GM12878 (cell line): ENCODE data around the gene CSN1S1. TPM values are rescaled to one million over a fixed set of nuclear protein-coding genes. Genes with fewer than 3 reads are reported as not detected.

Source experiments
- ATAC-seq: fragments of 200-7000 bp; cut with Tn5 transposase; 3 replicates; pipeline ENCODE4 v1.9.1; 2020; ENCODE audit warnings: mild to moderate bottlenecking, moderate library complexity
- BruUV-seq: library from RNA; stranded (reverse); fragments of 400-500 nt; replicated peaks from 2 replicates; lab custom pipeline; 2021; lab: Mats Ljungman, UMichigan
- CTCF ChIA-PET: fragments of 300-600 bp; sonication (Branson Sonifier 250); formaldehyde crosslinking; extraction: SDS; loops from one replicate; lab custom pipeline; 2021; ENCODE audit warnings: inconsistent platforms; lab: Yijun Ruan, JAX
- POLR2A ChIA-PET: fragments of 350-600 bp; formaldehyde crosslinking; extraction: SDS; loops from one replicate; lab custom pipeline; 2021; ENCODE audit warnings: inconsistent platforms; lab: Charles Lee
- RAD21 ChIA-PET: fragments of 300-600 bp; sonication (Branson Sonifier 250); formaldehyde crosslinking; loops from one replicate; lab custom pipeline; 2023; ENCODE audit warnings: antibody characterized with exemption; ENCODE audit not compliant: unreplicated experiment; lab: Charles Lee
- SMC1A ChIA-PET: fragments of 300-600 bp; sonication (Branson Sonifier 250); formaldehyde crosslinking; loops from one replicate; lab custom pipeline; 2023; ENCODE audit not compliant: unreplicated experiment, uncharacterized antibody; lab: Charles Lee
- DNase-seq: peaks from one replicate; pipeline ENCODE4 v3.0.0-alpha.2; 2011; ENCODE audit warnings: low read depth, low spot score
- FAIRE-seq: peaks from 3 replicates; lab custom pipeline; 2011; peaks lifted over from hg19 to GRCh38; lab: Jason Lieb, UNC
- H2AFZ ChIP-seq: 2 replicates; pipeline ENCODE4 v1.6.0; 2011; ENCODE audit warnings: low read depth, low read length, control low read depth; ENCODE audit not compliant: control insufficient read depth
- H3K27ac ChIP-seq: 2 replicates; pipeline ENCODE4 v1.5.1; 2011; ENCODE audit warnings: control low read depth; ENCODE audit not compliant: control insufficient read depth, insufficient read depth
- H3K27me3 ChIP-seq, 2 experiments: replicated peaks in 1 of 2; 2 replicates each; pipeline versions ENCODE4 v1.6.0 to v1.6.1; 2011; ENCODE audit warnings: low read length in 1 of 2; ENCODE audit not compliant: control insufficient read depth in 2 of 2, insufficient read depth in 2 of 2
- H3K36me3 ChIP-seq, 2 experiments: 2 replicates each; pipeline ENCODE4 v1.5.1; 2011; ENCODE audit warnings: low read length in 1 of 2; ENCODE audit not compliant: control insufficient read depth in 2 of 2, insufficient read depth in 2 of 2
- H3K4me1 ChIP-seq: 2 replicates; pipeline ENCODE4 v1.6.1; 2011; ENCODE audit warnings: mild to moderate bottlenecking, low read length, moderate library complexity, mixed read lengths; ENCODE audit not compliant: control insufficient read depth, insufficient read depth
- H3K4me2 ChIP-seq: 2 replicates; pipeline ENCODE4 v1.6.0; 2011; ENCODE audit warnings: control low read depth; ENCODE audit not compliant: control insufficient read depth, insufficient read depth
- H3K4me3 ChIP-seq: fragments of 200-600 bp; sonication (generic); 2 replicates; pipeline ENCODE4 v1.5.1; 2016
- H3K79me2 ChIP-seq: 2 replicates; pipeline ENCODE4 v1.6.0; 2011; ENCODE audit warnings: low read length; ENCODE audit not compliant: control insufficient read depth, insufficient read depth
- H3K9ac ChIP-seq: 2 replicates; pipeline ENCODE4 v1.8.0; 2011; ENCODE audit warnings: low read length, control low read depth, mixed read lengths; ENCODE audit not compliant: control insufficient read depth, insufficient read depth
- H3K9me3 ChIP-seq: replicated peaks from 3 replicates; pipeline ENCODE4 v1.5.1; 2011; ENCODE audit warnings: mild to moderate bottlenecking, low read length; ENCODE audit not compliant: control insufficient read depth, insufficient read depth
- H4K20me1 ChIP-seq: 2 replicates; pipeline ENCODE4 v1.6.0; 2011; ENCODE audit not compliant: control insufficient read depth, insufficient read depth
- BCL11A ChIP-seq: IDR thresholded peaks from 2 replicates; pipeline ENCODE4 v1.6.1; 2011; ENCODE audit warnings: low read depth, low read length
- CEBPB ChIP-seq, 2 experiments: fragments of 150-350 bp in 1 of 2; IDR thresholded peaks; 2 replicates each; pipeline ENCODE4 v1.6.1; 2012 to 2014; ENCODE audit warnings: low read depth in 2 of 2, low read length in 2 of 2, borderline replicate concordance in 1 of 2, inconsistent platforms in 1 of 2
- CREM ChIP-seq: IDR thresholded peaks from 2 replicates; pipeline ENCODE4 v1.6.1; 2014; ENCODE audit warnings: antibody characterized with exemption, low read depth
- GABPA ChIP-seq: IDR thresholded peaks from 2 replicates; pipeline ENCODE4 v1.6.1; 2014; ENCODE audit warnings: antibody characterized with exemption, low read depth, mild to moderate bottlenecking, inconsistent platforms
- IKZF1 ChIP-seq: fragments of 450-650 bp; conservative IDR thresholded peaks from 2 replicates; pipeline ENCODE4 v1.6.1; 2017; ENCODE audit warnings: antibody characterized with exemption, mild to moderate bottlenecking
- NFIC ChIP-seq: IDR thresholded peaks from 2 replicates; pipeline ENCODE4 v1.6.1; 2012; ENCODE audit warnings: low read depth, mild to moderate bottlenecking, inconsistent platforms, low read length, moderate library complexity
- RAD51 ChIP-seq: fragments of 450-650 bp; IDR thresholded peaks from 2 replicates; pipeline ENCODE4 v1.6.1; 2016; ENCODE audit warnings: moderate library complexity, mild to moderate bottlenecking, inconsistent platforms
- SP1 ChIP-seq: IDR thresholded peaks from one replicate; pipeline ENCODE4 v1.6.1; 2011; ENCODE audit warnings: low read depth, low read length
- SUPT20H ChIP-seq: IDR thresholded peaks from 2 replicates; pipeline ENCODE4 v1.6.1; 2011; ENCODE audit warnings: low read depth, mild to moderate bottlenecking, low read length, moderate library complexity, borderline replicate concordance; ENCODE audit not compliant: control insufficient read depth
- TARDBP ChIP-seq: IDR thresholded peaks from 2 replicates; pipeline ENCODE4 v1.6.1; 2016; ENCODE audit warnings: borderline replicate concordance
- ZZZ3 ChIP-seq: IDR thresholded peaks from 2 replicates; pipeline ENCODE4 v1.6.1; 2011; ENCODE audit warnings: low read depth; ENCODE audit not compliant: control insufficient read depth, insufficient read length
- WGBS: methylation state at CpG from one replicate; pipeline ENCODE4 v1.1.6; 2016; ENCODE audit warnings: low lambda C conversion rate; ENCODE audit not compliant: insufficient replicate concordance, insufficient coverage; ENCODE audit errors: missing lambda C conversion rate; 5-methylcytosine and 5-hydroxymethylcytosine counted together
- in situ Hi-C: fragments of 300-500 bp; cut with MboI; formaldehyde crosslinking; loops from 9 replicates; pipeline ENCODE4 v1.14.3; 2018; ENCODE audit warnings: mixed read lengths
- intact Hi-C: fragments of 100-400 bp; cut with micrococcal nuclease; formaldehyde crosslinking; loops from one replicate; pipeline ENCODE4 v1.14.2; 2022; ENCODE audit not compliant: unreplicated experiment
- polyA plus RNA-seq, 11 experiments: library from polyadenylated mRNA; depleted of rRNA in 4 of 11; unstranded in 6 of 11; stranded (reverse) in 5 of 11; fragments of >200 nt; fragmentation: Nextera tagmentation in 4 of 11; fragmentation: Illumina TruSeq in 1 of 11; extraction: Ambion mirVana in 4 of 11; extraction: Trizol in 1 of 11; gene quantifications; 1 replicate in 1 of 11; 2 replicates in 10 of 11; pipeline versions ENCODE4 v1.2.1 to v1.2.3, GENCODE V29; 2011 to 2016; ENCODE audit warnings: inconsistent platforms in 2 of 11, missing spikeins in 2 of 11, low read depth in 1 of 11
- total RNA-seq, 4 experiments: library from RNA; depleted of rRNA in 3 of 4; stranded (reverse); fragments of >200 nt in 3 of 4; fragmentation: Illumina TruSeq in 1 of 4; extraction: Trizol in 1 of 4; gene quantifications; 2 replicates each; pipeline versions ENCODE4 v1.2.1 to v1.2.3, GENCODE V29; 2013 to 2021
- TF ChIP-seq, protein P1 (sequence below): fragments of 450-650 bp; IDR thresholded peaks from 2 replicates; pipeline ENCODE4 v1.6.1; 2017; ENCODE audit warnings: mild to moderate bottlenecking, moderate library complexity

Gene CSN1S1
- total and polyA plus RNA-seq, 10 of the 15 experiments (the other 5 are each of a cell fraction or from before 2014, with no cell fraction given): not detected

DNA sequence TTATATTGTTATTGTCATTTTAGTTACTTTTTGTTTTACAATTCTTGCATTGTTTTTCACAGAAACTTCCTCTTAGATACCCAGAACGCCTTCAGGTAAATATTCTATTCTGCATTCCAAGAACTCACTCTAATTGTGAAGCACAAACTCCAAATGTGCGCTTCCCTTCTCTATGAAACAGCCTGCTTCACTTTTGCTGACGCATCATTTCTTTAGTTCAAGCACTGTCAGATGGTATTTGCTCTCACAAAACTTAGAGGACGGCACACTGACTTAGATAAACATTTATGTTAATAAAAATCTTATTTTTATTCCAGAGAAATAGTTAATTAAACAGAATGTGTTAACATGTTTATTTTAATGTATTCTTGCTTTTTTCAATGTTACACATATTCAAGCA, 3.3 kb downstream of the CSN1S1 start:
- Histone ChIP-seq H3K4me1 (no peaks in the 10 kb centered on the region), H3K36me3 (no peaks in the 10 kb centered on the region), H3K27ac (no peak overlapping the region), H4K20me1 (no peaks in the 10 kb centered on the region), H3K27me3 (no peaks in the 10 kb centered on the region), H3K4me3 (no peak overlapping the region), H2AFZ (no peak overlapping the region), H3K9ac (no peak overlapping the region), H3K4me2 (no peak overlapping the region), H3K9me3 (no peaks in the 10 kb centered on the region), H3K79me2 (no peaks in the 10 kb centered on the region)
- in situ Hi-C loops (no loop called here), intact Hi-C loops (no loop called here)
- CTCF ChIA-PET: no interaction called here
- no peak for DNase-seq
- RAD21 ChIA-PET: interaction anchor here (1.2 kb wide), 1 partner anchor 22 kb away, joined by 3 read pairs; no protein-coding TSS in a partner anchor
- no peak for FAIRE-seq
- POLR2A ChIA-PET: no interaction called here
- no peak for ATAC-seq
- BruUV-seq: no TSS peak
- TF ChIP-seq RAD51: no peak
- TF ChIP-seq BCL11A: no peak
- no peak for TF ChIP-seq ZZZ3
- WGBS: 46% methylated on average over 4 of the region's 4 CpGs
- SMC1A ChIA-PET: no interaction called here

DNA sequence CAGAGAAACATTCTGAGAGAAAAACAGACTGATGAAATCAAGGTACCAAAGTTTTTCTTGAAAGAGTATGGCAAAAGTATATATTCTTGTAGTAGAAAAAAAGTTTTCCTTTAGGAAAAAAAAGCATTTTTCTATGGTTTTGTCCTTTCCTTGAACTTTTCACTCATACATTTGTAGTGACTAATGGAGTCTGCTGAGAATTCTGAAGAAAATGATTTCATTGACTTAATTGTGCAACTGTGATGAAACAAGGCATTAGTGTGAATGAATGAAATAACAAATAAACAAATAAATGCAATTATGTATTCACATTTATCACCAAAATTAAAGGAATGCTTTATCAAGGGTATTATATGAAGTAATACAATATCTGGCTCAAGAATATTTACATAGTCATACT, 5.7 kb downstream of the CSN1S1 start:
- DNase-seq (no peak), ATAC-seq (no peak), FAIRE-seq (no peak)
- Histone ChIP-seq H3K9ac (no peak overlapping the region), H3K4me3 (no peak overlapping the region), H4K20me1 (no peaks in the 10 kb centered on the region), H3K9me3 (no peaks in the 10 kb centered on the region), H3K4me2 (no peak overlapping the region), H3K27ac (no peak overlapping the region), H3K79me2 (no peaks in the 10 kb centered on the region), H2AFZ (no peak overlapping the region), H3K4me1 (no peaks in the 10 kb centered on the region), H3K36me3 (no peaks in the 10 kb centered on the region), H3K27me3 (no peaks in the 10 kb centered on the region)
- intact Hi-C loops (no loop called here), in situ Hi-C loops (no loop called here)
- ChIA-PET RAD21 (no interaction called here), POLR2A (no interaction called here), CTCF (no interaction called here), SMC1A (no interaction called here)
- no TSS peak for BruUV-seq
- TF ChIP-seq, protein P1, sequence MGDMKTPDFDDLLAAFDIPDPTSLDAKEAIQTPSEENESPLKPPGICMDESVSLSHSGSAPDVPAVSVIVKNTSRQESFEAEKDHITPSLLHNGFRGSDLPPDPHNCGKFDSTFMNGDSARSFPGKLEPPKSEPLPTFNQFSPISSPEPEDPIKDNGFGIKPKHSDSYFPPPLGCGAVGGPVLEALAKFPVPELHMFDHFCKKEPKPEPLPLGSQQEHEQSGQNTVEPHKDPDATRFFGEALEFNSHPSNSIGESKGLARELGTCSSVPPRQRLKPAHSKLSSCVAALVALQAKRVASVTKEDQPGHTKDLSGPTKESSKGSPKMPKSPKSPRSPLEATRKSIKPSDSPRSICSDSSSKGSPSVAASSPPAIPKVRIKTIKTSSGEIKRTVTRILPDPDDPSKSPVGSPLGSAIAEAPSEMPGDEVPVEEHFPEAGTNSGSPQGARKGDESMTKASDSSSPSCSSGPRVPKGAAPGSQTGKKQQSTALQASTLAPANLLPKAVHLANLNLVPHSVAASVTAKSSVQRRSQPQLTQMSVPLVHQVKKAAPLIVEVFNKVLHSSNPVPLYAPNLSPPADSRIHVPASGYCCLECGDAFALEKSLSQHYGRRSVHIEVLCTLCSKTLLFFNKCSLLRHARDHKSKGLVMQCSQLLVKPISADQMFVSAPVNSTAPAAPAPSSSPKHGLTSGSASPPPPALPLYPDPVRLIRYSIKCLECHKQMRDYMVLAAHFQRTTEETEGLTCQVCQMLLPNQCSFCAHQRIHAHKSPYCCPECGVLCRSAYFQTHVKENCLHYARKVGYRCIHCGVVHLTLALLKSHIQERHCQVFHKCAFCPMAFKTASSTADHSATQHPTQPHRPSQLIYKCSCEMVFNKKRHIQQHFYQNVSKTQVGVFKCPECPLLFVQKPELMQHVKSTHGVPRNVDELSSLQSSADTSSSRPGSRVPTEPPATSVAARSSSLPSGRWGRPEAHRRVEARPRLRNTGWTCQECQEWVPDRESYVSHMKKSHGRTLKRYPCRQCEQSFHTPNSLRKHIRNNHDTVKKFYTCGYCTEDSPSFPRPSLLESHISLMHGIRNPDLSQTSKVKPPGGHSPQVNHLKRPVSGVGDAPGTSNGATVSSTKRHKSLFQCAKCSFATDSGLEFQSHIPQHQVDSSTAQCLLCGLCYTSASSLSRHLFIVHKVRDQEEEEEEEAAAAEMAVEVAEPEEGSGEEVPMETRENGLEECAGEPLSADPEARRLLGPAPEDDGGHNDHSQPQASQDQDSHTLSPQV: no peak
- TF ChIP-seq TARDBP: no peak
- no peak for TF ChIP-seq SP1
- TF ChIP-seq CREM: no peak
- TF ChIP-seq GABPA: no peak
- TF ChIP-seq SUPT20H: no peak
- no peak for TF ChIP-seq CEBPB (IDR thresholded peaks at IDR 0.05; ENCODE audit: borderline replicate concordance in 1 of 2, low read depth in 2 of 2, low read length in 2 of 2)
- TF ChIP-seq IKZF1: no peak
- TF ChIP-seq NFIC: no peak
